Colonic mucosa (tissue), 4 donors: ENCODE results near the gene FARS2. TPM values are rescaled to one million over a fixed set of nuclear protein-coding genes. Genes with fewer than 3 reads are reported as not detected.

ENCODE experiments used
- DNase-seq: peaks from one replicate; pipeline ENCODE4 v3.0.0-alpha.2; 2020
- H3K27ac ChIP-seq: fragments of 200-600 bp; one replicate; pipeline ENCODE4 v1.8.0; 2021
- H3K27me3 ChIP-seq: fragments of 200-600 bp; one replicate; pipeline ENCODE4 v1.8.0; 2021
- H3K36me3 ChIP-seq: fragments of 200-600 bp; one replicate; pipeline ENCODE4 v1.8.0; 2021
- H3K4me1 ChIP-seq: fragments of 200-600 bp; one replicate; pipeline ENCODE4 v1.8.0; 2021; ENCODE audit warnings: mild to moderate bottlenecking
- H3K4me3 ChIP-seq: fragments of 200-600 bp; one replicate; pipeline ENCODE4 v1.8.0; 2021
- H3K9ac ChIP-seq, 2 donors: one replicate each; pipeline ENCODE4 v1.7.0; 2013; ENCODE audit warnings: control low read depth in 2 of 2, low read depth in 2 of 2, low read length in 2 of 2
- H3K9me3 ChIP-seq: fragments of 200-600 bp; one replicate; pipeline ENCODE4 v1.8.0; 2021
- intact Hi-C: fragments of 100-400 bp; cut with DNase I; formaldehyde crosslinking; loops from one replicate; pipeline ENCODE4 v1.14.1; 2022
- total RNA-seq, 2 donors: library from RNA; stranded (reverse); fragmentation: NEBNext Ultra II Directional in 1 of 2; extraction: Animal tissue kit (Norgen Biotek cat#: 25700) in 1 of 2; gene quantifications; one replicate each; pipeline ENCODE4 v1.2.1, GENCODE V29; 2021
- TF ChIP-seq, protein P1 (sequence below): fragments of 200-600 bp; IDR thresholded peaks from one replicate; pipeline ENCODE4 v1.8.0; 2022; ENCODE audit warnings: antibody characterized with exemption, mild to moderate bottlenecking
- donor health status: healthy.
- donor health status: DM: no; HTN: no; CAD: no.
- donor health status: DM: no; HTN: no; CAD: no.

FARS2 gene
- total RNA-seq, 2 donors from 2014 or later, result 14.7 to 23.0 TPM

DNA sequence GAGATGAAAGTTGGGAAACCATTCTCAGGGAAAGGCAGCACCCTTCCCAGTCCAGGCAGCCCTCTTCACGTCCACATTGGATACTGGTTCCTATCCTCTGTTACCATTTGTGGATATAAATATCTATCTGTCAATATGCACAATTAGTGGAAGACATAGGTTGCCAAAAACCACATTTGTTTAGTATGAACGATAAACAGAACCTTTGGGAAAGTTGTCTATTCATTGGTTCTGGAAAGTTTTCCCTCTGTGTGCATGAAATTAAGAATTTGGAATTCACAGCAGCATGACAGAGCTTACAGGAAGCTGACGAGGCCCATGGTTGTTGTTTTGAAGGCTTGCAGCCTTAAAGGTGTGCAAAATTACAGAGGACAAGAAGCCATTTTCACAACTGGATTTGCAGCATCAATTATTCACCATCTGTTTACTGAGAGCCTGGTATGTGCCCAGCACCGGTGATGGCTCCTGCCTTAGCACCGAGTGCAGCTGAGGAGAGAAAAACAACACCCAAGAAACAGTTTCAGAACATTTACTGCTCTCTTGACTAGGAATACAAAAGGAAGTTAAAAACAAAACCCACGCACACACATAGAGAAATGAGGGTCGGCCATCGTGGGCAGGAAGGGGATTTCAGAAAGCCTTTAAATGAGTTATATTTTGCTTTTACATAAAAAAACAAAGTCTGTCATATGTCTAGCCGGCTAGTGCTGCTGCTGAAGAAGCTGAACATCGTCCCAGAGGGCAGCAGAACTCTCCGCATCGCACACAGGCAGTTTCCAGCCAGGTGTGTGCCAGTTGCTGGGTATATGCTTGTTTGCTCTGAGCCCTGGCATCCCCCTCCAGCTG lies 319.6 kb downstream of the FARS2 start:
- Histone ChIP-seq H3K9me3 (no peaks in the 10 kb centered on the region), H3K36me3 (no peaks in the 10 kb centered on the region), H3K9ac (no peak overlapping the region), H3K27ac (no peak overlapping the region), H3K4me1 (no peaks in the 10 kb centered on the region), H3K27me3 (no peaks in the 10 kb centered on the region), H3K4me3 (no peak overlapping the region)
- intact Hi-C loops, result no loop called here
- no peak for DNase-seq
- TF ChIP-seq, protein P1, sequence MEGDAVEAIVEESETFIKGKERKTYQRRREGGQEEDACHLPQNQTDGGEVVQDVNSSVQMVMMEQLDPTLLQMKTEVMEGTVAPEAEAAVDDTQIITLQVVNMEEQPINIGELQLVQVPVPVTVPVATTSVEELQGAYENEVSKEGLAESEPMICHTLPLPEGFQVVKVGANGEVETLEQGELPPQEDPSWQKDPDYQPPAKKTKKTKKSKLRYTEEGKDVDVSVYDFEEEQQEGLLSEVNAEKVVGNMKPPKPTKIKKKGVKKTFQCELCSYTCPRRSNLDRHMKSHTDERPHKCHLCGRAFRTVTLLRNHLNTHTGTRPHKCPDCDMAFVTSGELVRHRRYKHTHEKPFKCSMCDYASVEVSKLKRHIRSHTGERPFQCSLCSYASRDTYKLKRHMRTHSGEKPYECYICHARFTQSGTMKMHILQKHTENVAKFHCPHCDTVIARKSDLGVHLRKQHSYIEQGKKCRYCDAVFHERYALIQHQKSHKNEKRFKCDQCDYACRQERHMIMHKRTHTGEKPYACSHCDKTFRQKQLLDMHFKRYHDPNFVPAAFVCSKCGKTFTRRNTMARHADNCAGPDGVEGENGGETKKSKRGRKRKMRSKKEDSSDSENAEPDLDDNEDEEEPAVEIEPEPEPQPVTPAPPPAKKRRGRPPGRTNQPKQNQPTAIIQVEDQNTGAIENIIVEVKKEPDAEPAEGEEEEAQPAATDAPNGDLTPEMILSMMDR, result no peak

DNA sequence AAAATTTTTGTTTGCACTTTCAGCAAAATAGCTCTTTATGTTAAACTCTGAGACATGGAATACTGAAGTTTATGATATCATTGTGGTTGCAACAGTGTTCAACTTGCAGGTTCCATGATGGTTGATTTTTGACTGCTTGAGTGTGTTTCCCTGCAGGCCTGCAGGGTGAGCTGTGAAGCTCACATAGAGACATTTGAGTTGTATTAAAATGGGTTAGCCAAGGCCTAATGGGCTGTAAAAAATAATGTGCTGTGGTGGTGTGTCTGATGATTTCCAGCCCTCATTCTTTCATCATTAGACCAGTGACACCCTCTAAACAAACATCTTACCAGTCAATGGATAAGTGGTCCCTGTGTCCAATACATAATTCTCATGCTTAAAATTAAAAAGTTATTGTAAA lies 321.4 kb downstream of the FARS2 start:
- H3K9ac ChIP-seq, result no peak overlapping the region
- H3K36me3 ChIP-seq, result no peaks in the 10 kb centered on the region
- intact Hi-C loops, result no loop called here
- DNase-seq, result no peak
- H3K9me3 ChIP-seq, result no peaks in the 10 kb centered on the region
- no peaks in the 10 kb centered on the region for H3K27me3 ChIP-seq
- no peak overlapping the region for H3K27ac ChIP-seq
- no peak overlapping the region for H3K4me3 ChIP-seq
- TF ChIP-seq, protein P1, result no peak
- no peaks in the 10 kb centered on the region for H3K4me1 ChIP-seq

DNA sequence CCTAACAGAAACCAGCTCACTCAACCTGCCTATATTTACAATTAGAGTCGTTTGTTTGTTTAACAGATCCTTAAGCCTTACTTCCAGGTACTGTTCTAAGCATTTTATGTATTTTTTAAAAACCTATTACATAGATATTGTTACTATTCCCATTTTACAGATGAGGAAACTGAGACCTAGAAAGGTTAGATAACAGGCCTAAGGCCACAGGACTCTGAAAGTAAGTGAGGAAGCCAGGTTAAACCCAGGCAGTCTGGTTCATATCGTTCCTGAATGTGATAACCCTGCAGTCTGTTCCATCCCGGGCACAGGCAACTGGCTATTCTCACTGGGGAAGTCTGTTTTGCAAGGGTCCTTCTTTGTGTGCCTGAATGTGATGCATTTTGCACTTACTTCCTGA lies 322.2 kb downstream of the FARS2 start:
- Histone ChIP-seq H3K36me3 (no peaks in the 10 kb centered on the region), H3K27me3 (no peaks in the 10 kb centered on the region), H3K9me3 (no peaks in the 10 kb centered on the region), H3K27ac (no peak overlapping the region), H3K9ac (no peak overlapping the region), H3K4me3 (no peak overlapping the region), H3K4me1 (no peaks in the 10 kb centered on the region)
- intact Hi-C loops, result no loop called here
- TF ChIP-seq, protein P1, result no peak
- DNase-seq, result no peak

DNA sequence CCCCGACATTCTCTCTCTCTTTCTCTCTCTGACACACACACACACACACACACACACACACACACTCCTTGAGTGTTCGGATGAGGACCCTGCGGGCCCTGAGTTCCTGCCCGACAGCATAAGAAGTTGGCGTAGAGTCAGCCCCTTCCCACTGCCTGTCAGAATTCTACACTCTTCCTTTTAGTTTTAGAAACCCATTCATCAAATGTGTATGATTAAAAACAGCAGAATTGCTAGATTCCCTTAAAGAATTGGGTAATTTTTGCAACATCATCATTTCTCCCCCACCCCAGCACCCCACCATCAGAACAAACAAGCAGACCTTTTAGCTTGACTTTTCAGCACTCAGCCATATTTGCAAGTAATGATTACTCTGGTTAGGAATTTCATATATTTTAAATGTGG lies 322.8 kb downstream of the FARS2 start:
- TF ChIP-seq, protein P1, result no peak
- Histone ChIP-seq H3K9me3 (no peaks in the 10 kb centered on the region), H3K27ac (no peak overlapping the region), H3K4me1 (no peaks in the 10 kb centered on the region), H3K27me3 (no peaks in the 10 kb centered on the region), H3K9ac (no peak overlapping the region), H3K36me3 (no peaks in the 10 kb centered on the region), H3K4me3 (no peak overlapping the region)
- DNase-seq, result no peak
- intact Hi-C loops, result no loop called here

DNA sequence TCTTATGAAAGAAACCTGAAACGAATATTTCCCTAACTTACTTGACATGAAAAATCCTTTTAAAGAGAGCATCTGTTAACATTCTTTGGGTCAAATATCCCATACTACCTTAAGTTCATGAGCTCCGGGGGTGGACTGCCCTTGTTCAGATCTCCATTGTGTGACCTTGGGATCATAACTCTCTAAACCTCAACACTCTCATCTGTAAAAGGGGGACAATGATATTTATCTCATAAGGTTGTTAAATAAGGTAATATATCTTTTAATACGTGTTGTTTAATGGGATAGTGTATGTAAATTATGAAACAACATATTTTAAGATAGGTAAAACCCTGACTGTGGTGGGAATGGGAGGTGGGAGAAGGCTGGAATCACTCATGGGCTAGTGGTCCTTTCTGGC lies 326.3 kb downstream of the FARS2 start:
- Histone ChIP-seq H3K9ac (no peak overlapping the region), H3K36me3 (no peaks in the 10 kb centered on the region), H3K27ac (no peak overlapping the region), H3K4me1 (no peaks in the 10 kb centered on the region), H3K9me3 (no peaks in the 10 kb centered on the region), H3K4me3 (no peak overlapping the region), H3K27me3 (no peaks in the 10 kb centered on the region)
- no peak for DNase-seq
- TF ChIP-seq, protein P1, result no peak
- intact Hi-C loops, result no loop called here
